ENCODE data around the gene TRIM50. TPM values are rescaled to one million over a fixed set of nuclear protein-coding genes. Genes with fewer than 3 reads are reported as not detected.
"Not testable (repeated sequence)": the region's sequence is repeated elsewhere in the genome, so short reads cannot be mapped to it uniquely, and the experiment has no call there.

Gene TRIM50
- total and polyA plus RNA-seq, 2 experiments from 2014 or later = 9.8 to 10.8 TPM

DNA sequence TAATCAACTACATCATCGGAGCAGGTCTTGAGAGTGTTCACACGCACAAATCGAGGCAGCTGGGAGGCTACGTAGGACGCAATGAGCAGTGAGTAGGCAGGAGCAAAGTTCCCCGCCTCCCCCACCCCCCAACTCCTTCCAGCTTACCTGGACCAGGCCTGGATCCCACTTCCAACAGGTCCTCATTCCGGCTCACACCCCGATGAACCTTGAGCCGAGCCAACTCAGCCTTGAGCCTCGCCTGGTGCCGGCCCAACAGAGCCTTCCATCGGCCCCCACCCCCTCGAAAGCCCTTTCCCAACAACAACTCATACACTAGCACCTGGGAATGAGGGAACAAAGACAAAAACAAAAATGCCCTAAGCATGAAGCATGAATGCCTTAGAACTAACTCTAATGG is 20.4 kb downstream of the TRIM50 start:
- WGBS (ENCODE audit: low lambda C conversion rate, missing lambda C conversion rate) = 96% methylated on average over 13 of the region's 13 CpGs
- Histone ChIP-seq H3K27me3 (no peaks in the 10 kb centered on the region), H3K79me2 (peaks cover 8% of the 10 kb centered on the region), H2AFZ (no peak overlapping the region), H3K4me3 (no peak overlapping the region), H3K36me3 (replicated peaks; ENCODE audit: insufficient read depth, low read depth) (no peaks in the 10 kb centered on the region), H3K27ac (no peak overlapping the region), H4K20me1 (ENCODE audit: insufficient read depth, poor library complexity, severe bottlenecking) (no peaks in the 10 kb centered on the region), H3K4me2 (peak overlapping the region; percentile 91), H3K4me1 (ENCODE audit: insufficient read depth) (peaks cover 8% of the 10 kb centered on the region), H3K9me2 (replicated peaks; ENCODE audit: insufficient read depth) (no peaks in the 10 kb centered on the region), H3K9me3 (ENCODE audit: low read depth) (no peaks in the 10 kb centered on the region)
- TF ChIP-seq EZH2 (IDR thresholded peaks at IDR 0.05; ENCODE audit: borderline replicate concordance) = no peak
- TF ChIP-seq, protein P1, sequence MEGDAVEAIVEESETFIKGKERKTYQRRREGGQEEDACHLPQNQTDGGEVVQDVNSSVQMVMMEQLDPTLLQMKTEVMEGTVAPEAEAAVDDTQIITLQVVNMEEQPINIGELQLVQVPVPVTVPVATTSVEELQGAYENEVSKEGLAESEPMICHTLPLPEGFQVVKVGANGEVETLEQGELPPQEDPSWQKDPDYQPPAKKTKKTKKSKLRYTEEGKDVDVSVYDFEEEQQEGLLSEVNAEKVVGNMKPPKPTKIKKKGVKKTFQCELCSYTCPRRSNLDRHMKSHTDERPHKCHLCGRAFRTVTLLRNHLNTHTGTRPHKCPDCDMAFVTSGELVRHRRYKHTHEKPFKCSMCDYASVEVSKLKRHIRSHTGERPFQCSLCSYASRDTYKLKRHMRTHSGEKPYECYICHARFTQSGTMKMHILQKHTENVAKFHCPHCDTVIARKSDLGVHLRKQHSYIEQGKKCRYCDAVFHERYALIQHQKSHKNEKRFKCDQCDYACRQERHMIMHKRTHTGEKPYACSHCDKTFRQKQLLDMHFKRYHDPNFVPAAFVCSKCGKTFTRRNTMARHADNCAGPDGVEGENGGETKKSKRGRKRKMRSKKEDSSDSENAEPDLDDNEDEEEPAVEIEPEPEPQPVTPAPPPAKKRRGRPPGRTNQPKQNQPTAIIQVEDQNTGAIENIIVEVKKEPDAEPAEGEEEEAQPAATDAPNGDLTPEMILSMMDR (IDR thresholded peaks at IDR 0.05; ENCODE audit: poor library complexity) = no peak
- TF ChIP-seq EZH2phosphoT487 (IDR thresholded peaks at IDR 0.05; ENCODE audit: low read depth, severe bottlenecking, unreplicated experiment) = no peak
- DNase-seq (ENCODE audit: low spot score) = no peak

DNA sequence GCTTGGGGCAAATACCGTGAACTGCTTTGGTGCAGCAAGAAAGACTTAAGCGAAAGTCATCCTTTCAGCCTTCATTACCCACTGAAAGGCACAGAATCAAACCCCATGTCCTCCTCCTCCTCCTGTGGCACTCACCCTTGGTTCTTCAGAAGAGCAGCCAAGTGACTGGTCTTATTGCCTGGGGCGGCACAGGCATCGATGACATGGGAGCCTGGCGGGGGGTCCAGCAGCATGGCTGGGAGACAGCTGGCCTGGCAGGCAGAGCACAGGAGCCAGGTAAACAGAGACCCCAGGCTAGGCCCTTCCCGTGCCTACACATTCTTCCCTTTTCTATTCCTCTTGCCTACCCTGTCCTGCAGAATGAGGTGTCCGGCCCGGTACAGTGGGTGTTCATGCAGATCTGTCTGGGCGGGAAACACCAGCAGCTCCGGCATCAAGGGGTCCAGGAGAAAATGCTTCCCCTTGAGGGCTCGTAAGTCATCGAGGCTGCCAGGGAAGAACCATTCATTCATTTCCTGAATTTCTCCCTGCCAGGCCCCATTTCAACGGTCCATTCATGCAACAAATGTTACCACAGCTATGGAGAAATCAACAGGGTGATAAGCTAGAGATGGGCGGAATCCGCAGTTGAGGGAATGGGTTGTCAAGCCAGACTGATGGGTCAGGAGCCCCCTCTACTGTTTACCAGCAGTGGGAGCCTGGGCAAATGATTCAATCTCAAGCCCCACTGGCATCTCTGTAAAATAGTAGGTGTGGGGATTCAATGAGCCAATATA is 23.1 kb downstream of the TRIM50 start:
- H3K27me3 ChIP-seq; H3K4me3 ChIP-seq; H2AFZ ChIP-seq; DNase-seq (ENCODE audit: low spot score); H3K9me2 ChIP-seq (replicated peaks; ENCODE audit: insufficient read depth); H3K79me2 ChIP-seq; H4K20me1 ChIP-seq (ENCODE audit: insufficient read depth, poor library complexity, severe bottlenecking); H3K36me3 ChIP-seq (replicated peaks; ENCODE audit: insufficient read depth, low read depth); H3K4me1 ChIP-seq (ENCODE audit: insufficient read depth); H3K27ac ChIP-seq; H3K4me2 ChIP-seq; H3K9me3 ChIP-seq (ENCODE audit: low read depth): not testable (repeated sequence)
- WGBS (ENCODE audit: low lambda C conversion rate, missing lambda C conversion rate) = 87% methylated on average over 12 of the region's 15 CpGs

DNA sequence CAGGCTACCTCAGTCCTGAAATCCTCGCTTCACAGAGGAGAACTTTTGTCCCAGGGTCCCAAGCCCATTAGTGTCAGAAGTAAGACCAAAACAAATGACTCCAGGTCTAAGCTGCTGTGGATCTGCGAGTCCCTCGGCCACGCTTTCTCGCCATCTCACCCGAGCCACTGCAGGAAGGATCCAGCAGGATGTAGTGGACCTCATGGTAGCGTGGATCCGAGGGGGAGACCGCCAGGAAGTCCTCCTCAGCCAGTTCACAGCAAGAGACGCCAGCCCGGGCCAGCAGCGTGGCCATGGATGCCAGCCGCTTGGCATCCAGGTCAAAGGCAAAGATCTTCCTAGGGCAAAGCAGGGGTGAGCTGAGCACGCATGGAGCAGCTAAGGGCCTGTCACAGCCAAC is 23.8 kb downstream of the TRIM50 start:
- Histone ChIP-seq H2AFZ (no peak overlapping the region), H3K79me2 (peaks cover 7% of the 10 kb centered on the region), H3K36me3 (replicated peaks; ENCODE audit: insufficient read depth, low read depth) (no peaks in the 10 kb centered on the region), H3K9me2 (replicated peaks; ENCODE audit: insufficient read depth) (no peaks in the 10 kb centered on the region), H3K4me3 (no peak overlapping the region), H3K4me2 (no peak overlapping the region), H3K27me3 (no peaks in the 10 kb centered on the region), H3K9me3 (ENCODE audit: low read depth) (no peaks in the 10 kb centered on the region), H3K27ac (no peak overlapping the region), H3K4me1 (ENCODE audit: insufficient read depth) (peaks cover 7% of the 10 kb centered on the region), H4K20me1 (ENCODE audit: insufficient read depth, poor library complexity, severe bottlenecking) (no peaks in the 10 kb centered on the region)
- DNase-seq (ENCODE audit: low spot score) = no peak
- WGBS (ENCODE audit: low lambda C conversion rate, missing lambda C conversion rate) = 96% methylated on average over 14 of the region's 14 CpGs
- TF ChIP-seq EZH2phosphoT487 (IDR thresholded peaks at IDR 0.05; ENCODE audit: low read depth, severe bottlenecking, unreplicated experiment) (no peak), EZH2 (IDR thresholded peaks at IDR 0.05; ENCODE audit: borderline replicate concordance) (no peak)
- TF ChIP-seq, protein P1 (IDR thresholded peaks at IDR 0.05; ENCODE audit: poor library complexity) = no peak

DNA sequence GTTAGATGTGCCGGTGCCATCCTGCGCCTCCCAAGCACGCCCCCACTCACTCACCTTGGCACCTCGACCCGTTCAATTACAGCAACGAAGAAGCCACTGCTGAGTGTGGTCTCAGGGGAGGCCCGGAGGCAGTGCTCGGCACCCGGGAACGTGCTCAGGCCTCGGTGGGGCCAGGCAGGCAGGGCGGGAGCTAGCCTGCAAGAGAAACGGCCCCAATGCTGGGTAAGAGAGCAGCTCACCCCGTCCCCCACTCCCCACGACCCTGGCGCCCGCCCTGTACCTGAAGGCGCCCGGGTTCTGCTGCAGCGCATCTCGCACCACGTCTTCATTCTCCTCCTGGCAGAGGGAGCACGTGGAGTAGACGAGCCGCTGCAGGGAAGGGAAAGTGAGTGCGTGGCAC is 24.3 kb downstream of the TRIM50 start:
- Histone ChIP-seq H3K4me3 (no peak overlapping the region), H3K4me2 (no peak overlapping the region), H3K9me2 (replicated peaks; ENCODE audit: insufficient read depth) (no peaks in the 10 kb centered on the region), H3K4me1 (ENCODE audit: insufficient read depth) (peaks cover 4% of the 10 kb centered on the region), H3K27me3 (no peaks in the 10 kb centered on the region), H4K20me1 (ENCODE audit: insufficient read depth, poor library complexity, severe bottlenecking) (no peaks in the 10 kb centered on the region), H3K79me2 (peaks cover 5% of the 10 kb centered on the region), H3K27ac (no peak overlapping the region), H3K36me3 (replicated peaks; ENCODE audit: insufficient read depth, low read depth) (no peaks in the 10 kb centered on the region), H3K9me3 (ENCODE audit: low read depth) (no peaks in the 10 kb centered on the region), H2AFZ (no peak overlapping the region)
- TF ChIP-seq EZH2phosphoT487 (IDR thresholded peaks at IDR 0.05; ENCODE audit: low read depth, severe bottlenecking, unreplicated experiment) = no peak
- TF ChIP-seq, protein P1 (IDR thresholded peaks at IDR 0.05; ENCODE audit: poor library complexity) = no peak
- TF ChIP-seq EZH2 (IDR thresholded peaks at IDR 0.05; ENCODE audit: borderline replicate concordance) = no peak
- DNase-seq (ENCODE audit: low spot score) = no peak
- WGBS (ENCODE audit: low lambda C conversion rate, missing lambda C conversion rate) = 96% methylated on average over 22 of the region's 26 CpGs

DNA sequence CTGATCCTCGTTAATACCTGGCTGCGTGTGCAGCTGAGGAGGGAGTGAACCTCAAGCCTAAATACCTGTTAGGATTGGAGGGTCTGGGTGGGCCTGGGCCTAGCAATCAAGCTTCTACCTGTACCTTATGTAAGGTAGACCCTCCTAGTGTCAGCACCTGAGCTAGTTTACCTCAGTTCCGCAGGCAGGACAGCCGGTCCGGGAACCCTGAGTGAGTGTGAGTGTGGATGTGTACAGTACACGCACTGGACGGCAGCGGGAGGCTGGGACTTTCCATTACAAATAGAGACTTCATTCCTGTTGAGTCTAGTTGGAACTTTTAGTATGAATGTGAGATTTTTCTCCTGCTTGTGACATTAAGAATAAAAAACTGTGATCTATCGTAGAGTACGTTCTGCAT is 25.0 kb downstream of the TRIM50 start:
- H3K36me3 ChIP-seq (replicated peaks; ENCODE audit: insufficient read depth, low read depth); H3K4me3 ChIP-seq: not testable (repeated sequence)

DNA sequence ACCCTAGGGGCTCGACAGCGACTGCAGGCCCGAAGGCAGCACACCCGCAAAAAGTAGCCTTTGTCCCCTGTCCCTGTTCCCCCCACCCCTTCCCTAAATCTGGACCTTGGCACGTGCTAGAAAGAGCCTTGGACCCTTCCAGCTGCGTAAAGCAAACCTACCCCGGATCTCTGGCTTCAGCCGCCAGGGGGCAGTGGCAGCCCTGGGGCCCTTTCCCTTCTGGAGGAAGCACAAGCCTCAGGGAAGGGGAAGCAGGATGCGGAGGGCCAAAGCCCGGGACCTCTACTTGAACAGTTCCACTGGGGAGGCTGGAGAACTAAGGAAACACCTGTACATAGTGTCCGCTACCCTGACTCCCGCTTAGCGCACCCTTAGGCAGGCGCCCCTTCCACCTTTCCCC is 26.8 kb downstream of the TRIM50 start:
- H3K27ac ChIP-seq; H3K4me1 ChIP-seq (ENCODE audit: insufficient read depth); H3K9me2 ChIP-seq (replicated peaks; ENCODE audit: insufficient read depth); H3K9me3 ChIP-seq (ENCODE audit: low read depth); H3K36me3 ChIP-seq (replicated peaks; ENCODE audit: insufficient read depth, low read depth); H3K79me2 ChIP-seq; H3K4me2 ChIP-seq; H3K4me3 ChIP-seq; H2AFZ ChIP-seq; DNase-seq (ENCODE audit: low spot score); H4K20me1 ChIP-seq (ENCODE audit: insufficient read depth, poor library complexity, severe bottlenecking); H3K27me3 ChIP-seq: not testable (repeated sequence)
- WGBS (ENCODE audit: low lambda C conversion rate, missing lambda C conversion rate) = 90% methylated on average over 6 of the region's 14 CpGs

More for the DNA sequence above, 25.0 kb downstream of the TRIM50 start:
- H3K4me2 ChIP-seq; H3K9me3 ChIP-seq (ENCODE audit: low read depth); DNase-seq (ENCODE audit: low spot score); H2AFZ ChIP-seq; H3K9me2 ChIP-seq (replicated peaks; ENCODE audit: insufficient read depth); H3K79me2 ChIP-seq; H3K27me3 ChIP-seq; H3K4me1 ChIP-seq (ENCODE audit: insufficient read depth); H3K27ac ChIP-seq; H4K20me1 ChIP-seq (ENCODE audit: insufficient read depth, poor library complexity, severe bottlenecking): not testable (repeated sequence)
- 96% methylated on average over 10 of the region's 10 CpGs for WGBS (ENCODE audit: low lambda C conversion rate, missing lambda C conversion rate)

All from hepatocyte (in vitro differentiated cells).